H1 (cell line): ENCODE results near the gene CEP128. TPM values are rescaled to one million over a fixed set of nuclear protein-coding genes. Genes with fewer than 3 reads are reported as not detected.

Experiments
- CTCF ChIA-PET: fragments of 300-600 bp; sonication (Branson Sonifier 250); formaldehyde crosslinking; loops from one replicate; lab custom pipeline; 2021; ENCODE audit not compliant: partially characterized antibody; lab: Charles Lee
- POLR2A ChIA-PET: fragments of 300-600 bp; sonication (Branson Sonifier 250); formaldehyde crosslinking; loops from one replicate; lab custom pipeline; 2021; ENCODE audit warnings: inconsistent platforms; ENCODE audit not compliant: partially characterized antibody; lab: Charles Lee
- DNase-seq, 2 experiments: peaks; one replicate each; pipeline versions ENCODE4 v3.0.0 to v3.0.0-alpha.2; 2010 to 2022; ENCODE audit warnings: low spot score in 2 of 2, low read depth in 1 of 2, mixed read lengths in 1 of 2
- FAIRE-seq: peaks from 2 replicates; lab custom pipeline; 2011; peaks lifted over from hg19 to GRCh38; lab: Jason Lieb, UNC
- H2AFZ ChIP-seq: 2 replicates; pipeline ENCODE4 v1.8.1; 2012; ENCODE audit warnings: low read length, inconsistent platforms
- H2AK5ac ChIP-seq: 2 replicates; pipeline ENCODE4 v1.6.1; 2013; ENCODE audit warnings: low read depth, low read length
- H2BK120ac ChIP-seq: replicated peaks from 2 replicates; pipeline ENCODE3; 2013; ENCODE audit warnings: low read depth, low read length, inconsistent platforms
- H2BK12ac ChIP-seq: 2 replicates; pipeline ENCODE4 v1.6.1; 2013; ENCODE audit warnings: low read depth, low read length
- H2BK15ac ChIP-seq: 2 replicates; pipeline ENCODE4 v1.6.1; 2013; ENCODE audit warnings: low read length
- H2BK20ac ChIP-seq: 2 replicates; pipeline ENCODE4 v1.6.1; 2013; ENCODE audit warnings: low read length
- H2BK5ac ChIP-seq: 2 replicates; pipeline ENCODE4 v1.6.1; 2013; ENCODE audit warnings: low read depth, low read length
- H3K14ac ChIP-seq: 2 replicates; pipeline ENCODE4 v1.6.1; 2013; ENCODE audit warnings: inconsistent platforms; ENCODE audit not compliant: insufficient read length
- H3K18ac ChIP-seq: 2 replicates; pipeline ENCODE4 v1.6.1; 2013; ENCODE audit warnings: low read length; ENCODE audit errors: extremely low read depth
- H3K23ac ChIP-seq: 2 replicates; pipeline ENCODE4 v1.6.1; 2013; ENCODE audit warnings: inconsistent platforms; ENCODE audit not compliant: insufficient read length
- H3K23me2 ChIP-seq: 2 replicates; pipeline ENCODE4 v1.6.1; 2013; ENCODE audit warnings: low read depth, low read length
- H3K27ac ChIP-seq: 2 replicates; pipeline ENCODE4 v1.6.1; 2011; ENCODE audit warnings: low read depth, low read length, inconsistent platforms
- H3K27me3 ChIP-seq, 4 experiments: replicated peaks in 1 of 4; 1 replicate in 1 of 4; 2 replicates in 3 of 4; pipeline versions ENCODE4 v1.6.1 to v1.8.1; 2011 to 2013; ENCODE audit warnings: low read length in 3 of 4, mild to moderate bottlenecking in 3 of 4, inconsistent platforms in 2 of 4, mixed read lengths in 2 of 4, moderate library complexity in 1 of 4; ENCODE audit not compliant: control insufficient read depth in 3 of 4, insufficient read depth in 3 of 4; ENCODE audit errors: extremely low read depth in 1 of 4
- H3K36me3 ChIP-seq, 4 experiments: 2 replicates each; pipeline versions ENCODE4 v1.6.1 to v1.8.1; 2011 to 2013; ENCODE audit warnings: mild to moderate bottlenecking in 4 of 4, low read length in 3 of 4, moderate library complexity in 2 of 4, control low read depth in 1 of 4, inconsistent platforms in 1 of 4; ENCODE audit not compliant: insufficient read depth in 4 of 4, control insufficient read depth in 2 of 4
- H3K4ac ChIP-seq: replicated peaks from 2 replicates; pipeline ENCODE3; 2013; ENCODE audit warnings: low read length, low read depth, mixed read lengths, inconsistent platforms; ENCODE audit not compliant: insufficient read length
- H3K4me1 ChIP-seq, 4 experiments: replicated peaks in 1 of 4; 1 replicate in 1 of 4; 2 replicates in 3 of 4; pipeline versions ENCODE4 v1.6.1 to v1.8.1; 2011 to 2013; ENCODE audit warnings: low read length in 3 of 4, inconsistent platforms in 2 of 4, mixed read lengths in 1 of 4; ENCODE audit not compliant: insufficient read depth in 4 of 4, control insufficient read depth in 3 of 4
- H3K4me2 ChIP-seq, 2 experiments: 2 replicates each; pipeline versions ENCODE4 v1.6.1 to v1.8.1; 2011 to 2013; ENCODE audit warnings: low read depth in 2 of 2, low read length in 2 of 2, control low read depth in 1 of 2, inconsistent platforms in 1 of 2, mild to moderate bottlenecking in 1 of 2; ENCODE audit not compliant: insufficient read depth in 1 of 2
- H3K4me3 ChIP-seq, 4 experiments: fragments of 200-600, 300-600 bp in 1 of 4; sonication (generic), shearing (Covaris generic), sonication (Bioruptor Twin) in 1 of 4; 2 replicates each; pipeline versions ENCODE4 v1.5.1 to v1.8.1; 2011 to 2016; ENCODE audit warnings: low read length in 4 of 4, low read depth in 3 of 4, control low read depth in 2 of 4, inconsistent platforms in 2 of 4, mild to moderate bottlenecking in 2 of 4, mixed read lengths in 1 of 4, moderate library complexity in 1 of 4; ENCODE audit not compliant: insufficient read depth in 2 of 4; ENCODE audit errors: extremely low read depth in 1 of 4
- H3K56ac ChIP-seq: replicated peaks from 2 replicates; pipeline ENCODE3; 2013; ENCODE audit warnings: low read depth, mild to moderate bottlenecking, mixed read lengths, low read length, inconsistent platforms; ENCODE audit not compliant: insufficient read length
- H3K79me1 ChIP-seq: 2 replicates; pipeline ENCODE4 v1.6.1; 2013; ENCODE audit warnings: low read depth, low read length, control low read depth
- H3K79me2 ChIP-seq, 2 experiments: 2 replicates each; pipeline versions ENCODE4 v1.6.1 to v1.8.1; 2012 to 2013; ENCODE audit warnings: low read length in 2 of 2, mild to moderate bottlenecking in 2 of 2, inconsistent platforms in 1 of 2; ENCODE audit not compliant: insufficient read depth in 2 of 2, control insufficient read depth in 1 of 2
- H3K9ac ChIP-seq, 4 experiments: replicated peaks in 1 of 4; 1 replicate in 1 of 4; 2 replicates in 3 of 4; pipeline versions ENCODE4 v1.6.1 to v1.8.1; 2011 to 2013; ENCODE audit warnings: low read depth in 3 of 4, low read length in 3 of 4, control low read depth in 2 of 4, mild to moderate bottlenecking in 2 of 4, moderate library complexity in 2 of 4, inconsistent platforms in 1 of 4; ENCODE audit errors: extremely low read depth in 1 of 4
- H3K9me3 ChIP-seq, 2 experiments: 2 replicates each; pipeline versions ENCODE4 v1.6.1 to v1.8.1; 2012 to 2013; ENCODE audit warnings: mild to moderate bottlenecking in 2 of 2, moderate library complexity in 2 of 2, control low read depth in 1 of 2, inconsistent platforms in 1 of 2, low read depth in 1 of 2, low read length in 1 of 2, mixed read lengths in 1 of 2; ENCODE audit not compliant: insufficient read depth in 2 of 2
- H4K20me1 ChIP-seq, 2 experiments: replicated peaks in 1 of 2; 2 replicates each; pipeline versions ENCODE3 to v1.8.1; 2011 to 2013; ENCODE audit warnings: inconsistent platforms in 2 of 2, low read length in 2 of 2, mild to moderate bottlenecking in 1 of 2; ENCODE audit not compliant: insufficient read depth in 2 of 2, control insufficient read depth in 1 of 2
- H4K5ac ChIP-seq: 2 replicates; pipeline ENCODE4 v1.6.1; 2013; ENCODE audit warnings: low read length, low read depth, mixed read lengths, inconsistent platforms; ENCODE audit not compliant: insufficient read length
- H4K8ac ChIP-seq: 2 replicates; pipeline ENCODE4 v1.8.0; 2013; ENCODE audit warnings: mild to moderate bottlenecking, moderate library complexity, low read length, inconsistent platforms; ENCODE audit not compliant: insufficient read depth; ENCODE audit errors: extremely low read depth
- H4K91ac ChIP-seq: replicated peaks from 2 replicates; pipeline ENCODE3; 2013; ENCODE audit warnings: low read length, mixed read lengths, inconsistent platforms; ENCODE audit not compliant: insufficient read length
- ASH2L ChIP-seq: fragments of 200-600, 300-600 bp; sonication (generic); IDR thresholded peaks from one replicate; pipeline ENCODE4 v1.7.1; 2017; ENCODE audit warnings: low read length
- BACH1 ChIP-seq: IDR thresholded peaks from 2 replicates; pipeline ENCODE4 v1.6.1; 2012; ENCODE audit warnings: low read length, improper control_type of control experiment
- FOSL1 ChIP-seq: IDR thresholded peaks from 2 replicates; pipeline ENCODE4 v1.6.1; 2011; ENCODE audit warnings: mild to moderate bottlenecking, low read depth, low read length, moderate library complexity; ENCODE audit not compliant: insufficient read depth
- GTF2F1 ChIP-seq: IDR thresholded peaks from 2 replicates; pipeline ENCODE4 v1.6.1; 2012; ENCODE audit warnings: low read depth, low read length, improper control_type of control experiment, borderline replicate concordance
- MAFK ChIP-seq: IDR thresholded peaks from 2 replicates; pipeline ENCODE4 v1.6.1; 2012; ENCODE audit warnings: low read depth, mild to moderate bottlenecking, improper control_type of control experiment, low read length
- NRF1 ChIP-seq: IDR thresholded peaks from 2 replicates; pipeline ENCODE4 v1.6.1; 2011; ENCODE audit warnings: mild to moderate bottlenecking, low read depth, low read length, improper control_type of control experiment
- POU5F1 ChIP-seq: IDR thresholded peaks from 2 replicates; pipeline ENCODE4 v1.6.1; 2011; ENCODE audit warnings: low read depth, mild to moderate bottlenecking, low read length, moderate library complexity
- RAD21 ChIP-seq, 2 experiments: IDR thresholded peaks in 1 of 2; conservative IDR thresholded peaks in 1 of 2; 2 replicates each; pipeline ENCODE4 v1.6.1; 2011; ENCODE audit warnings: low read depth in 2 of 2, low read length in 2 of 2, improper control_type of control experiment in 1 of 2, inconsistent platforms in 1 of 2, mild to moderate bottlenecking in 1 of 2, moderate library complexity in 1 of 2
- RXRA ChIP-seq: IDR thresholded peaks from 2 replicates; pipeline ENCODE4 v1.6.1; 2011; ENCODE audit warnings: low read depth, mild to moderate bottlenecking, low read length, moderate library complexity; ENCODE audit not compliant: insufficient read depth
- SIN3A ChIP-seq, 2 experiments: IDR thresholded peaks in 1 of 2; conservative IDR thresholded peaks in 1 of 2; 2 replicates each; pipeline ENCODE4 v1.6.1; 2011 to 2012; ENCODE audit warnings: low read length in 2 of 2, improper control_type of control experiment in 1 of 2, low read depth in 1 of 2, mild to moderate bottlenecking in 1 of 2
- SIRT6 ChIP-seq: IDR thresholded peaks from one replicate; pipeline ENCODE4 v1.7.1; 2012; ENCODE audit warnings: low read length, inconsistent platforms
- SIX5 ChIP-seq: IDR thresholded peaks from 2 replicates; pipeline ENCODE4 v1.6.1; 2011; ENCODE audit warnings: mild to moderate bottlenecking, low read depth, low read length
- SUZ12 ChIP-seq: fragments of 200-600 bp; sonication (generic); IDR thresholded peaks from 2 replicates; pipeline ENCODE4 v1.6.1; 2012; ENCODE audit warnings: mild to moderate bottlenecking, inconsistent platforms, low read length, moderate library complexity, mixed read lengths
- TAF1 ChIP-seq: IDR thresholded peaks from 2 replicates; pipeline ENCODE4 v1.6.1; 2011; ENCODE audit warnings: mild to moderate bottlenecking, low read depth, low read length
- TEAD4 ChIP-seq: IDR thresholded peaks from 2 replicates; pipeline ENCODE4 v1.6.1; 2012; ENCODE audit warnings: low read depth, low read length, inconsistent platforms, mixed read lengths
- WGBS, 2 experiments: shearing (Covaris generic) in 1 of 2; methylation state at CpG; one replicate each; pipeline versions ENCODE4 v1.1.6 to v1.1.7; 2013 to 2015; ENCODE audit warnings: low lambda C conversion rate in 2 of 2, mixed read lengths in 2 of 2, inconsistent platforms in 1 of 2, low coverage in 1 of 2, missing lambda C conversion rate in 1 of 2; ENCODE audit not compliant: insufficient replicate concordance in 2 of 2, insufficient coverage in 1 of 2, insufficient read length in 1 of 2; ENCODE audit errors: extremely low coverage in 1 of 2, missing lambda C conversion rate in 1 of 2; 5-methylcytosine and 5-hydroxymethylcytosine counted together
- polyA plus RNA-seq, 7 experiments: library from polyadenylated mRNA; depleted of rRNA in 3 of 7; stranded (reverse) in 5 of 7; unstranded in 2 of 7; fragments of >200 nt in 5 of 7; fragments of 200-250 nt in 2 of 7; gene quantifications; 1 replicate in 5 of 7; 2 replicates in 1 of 7; 4 replicates in 1 of 7; pipeline versions ENCODE4 v1.2.1 to v1.2.3, GENCODE V29; 2011 to 2013; ENCODE audit warnings: missing spikeins in 2 of 7, mixed read lengths in 2 of 7
- total RNA-seq: library from RNA; stranded (reverse); fragmentation: NEBNext Ultra II Directional; extraction: Animal tissue kit (Norgen Biotek cat#: 25700); gene quantifications from 2 replicates; pipeline ENCODE4 v1.2.1, GENCODE V29; 2021

CEP128 gene
- total and polyA plus RNA-seq, 2 of the 8 experiments (the other 6 are each of a cell fraction or from before 2014, with no cell fraction given), result 1.9 to 17.0 TPM

DNA sequence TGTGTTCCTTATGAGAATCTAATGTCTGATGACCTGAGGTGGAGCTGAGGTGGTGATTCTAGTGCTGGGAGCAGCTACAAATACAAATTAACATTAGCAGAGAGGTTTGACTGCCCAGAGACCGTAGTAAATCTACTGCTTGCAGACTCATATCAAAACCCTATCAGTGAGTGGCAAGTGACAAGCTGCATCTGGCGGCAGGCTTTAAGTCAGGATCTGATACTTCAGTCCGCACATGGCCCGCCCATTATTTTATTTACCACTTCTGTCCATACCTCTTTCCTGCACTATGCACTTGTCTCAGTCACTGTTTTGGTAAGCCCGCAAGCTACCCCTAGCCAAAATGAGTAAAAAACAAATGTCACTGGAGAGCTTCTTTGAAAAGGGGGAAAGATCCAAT is 11.4 kb downstream of the CEP128 start:
- no peak for FAIRE-seq
- no peak overlapping the region for H2AFZ ChIP-seq
- no peak overlapping the region for H3K27ac ChIP-seq
- POLR2A ChIA-PET, result no interaction called here
- H3K4me2 ChIP-seq, result no peak overlapping the region
- H3K23me2 ChIP-seq, result no peaks in the 10 kb centered on the region
- WGBS, 2 experiments, result 94% methylated on average over 5 of the region's 5 CpGs; no CpG with 5 or more reads in 1 of the 2 experiments
- no peak overlapping the region for H3K4me3 ChIP-seq
- no peaks in the 10 kb centered on the region for H3K27me3 ChIP-seq
- H4K91ac ChIP-seq, result no peak overlapping the region
- H3K4ac ChIP-seq, result no peak overlapping the region
- H3K79me2 ChIP-seq, result no peaks in the 10 kb centered on the region; a peak in 1 of 4 replicates
- no peak overlapping the region for H2BK120ac ChIP-seq
- no peak for DNase-seq
- H2BK15ac ChIP-seq, result no peak overlapping the region
- H3K9me3 ChIP-seq, result no peaks in the 10 kb centered on the region
- no peak overlapping the region for H3K9ac ChIP-seq
- H3K14ac ChIP-seq, result no peak overlapping the region
- H4K8ac ChIP-seq, result no peak overlapping the region
- H3K79me1 ChIP-seq, result no peaks in the 10 kb centered on the region; the same call in 1 of the 2 replicates
- no peak overlapping the region for H4K5ac ChIP-seq
- CTCF ChIA-PET, result interaction anchor here (0.6 to 1.6 kb wide), 5 partner anchors 11 to 241 kb away, joined by 3 to 5 read pairs (median 4); partner anchors contain the start of gene CEP128
- H2AK5ac ChIP-seq, result no peak overlapping the region
- peaks cover 0 to 2% (median 0%) of the 10 kb centered on the region in 4 experiments; a peak in 2 of 7 replicates for H3K4me1 ChIP-seq
- H3K23ac ChIP-seq, result no peak overlapping the region
- H2BK5ac ChIP-seq, result no peak overlapping the region
- H4K20me1 ChIP-seq, result peaks cover 0 to 3% of the 10 kb centered on the region in 2 experiments
- H3K56ac ChIP-seq, result no peak overlapping the region
- no peak overlapping the region for H2BK12ac ChIP-seq
- H3K18ac ChIP-seq, result no peak overlapping the region
- H3K36me3 ChIP-seq, result no peaks in the 10 kb centered on the region
- no peak overlapping the region for H2BK20ac ChIP-seq
- TF ChIP-seq SIRT6 (no peak), POU5F1 (no peak), GTF2F1 (no peak), NRF1 (no peak), SIX5 (no peak), SUZ12 (no peak), ASH2L (no peak), TEAD4 (no peak), RAD21 (IDR thresholded peaks at IDR 0.05 in 1 of 2, conservative IDR thresholded peaks at IDR 0.05 in 1 of 2; ENCODE audit: low read depth in 2 of 2, low read length in 2 of 2) (no peak), BACH1 (no peak), FOSL1 (no peak), TAF1 (no peak), MAFK (no peak), RXRA (no peak), SIN3A (conservative IDR thresholded peaks at IDR 0.05 in 1 of 2, IDR thresholded peaks at IDR 0.05 in 1 of 2; ENCODE audit: low read depth in 1 of 2, low read length in 2 of 2) (no peak)
